H1 (cell line): ENCODE results near the gene TLCD3A. TPM values are rescaled to one million over a fixed set of nuclear protein-coding genes. Genes with fewer than 3 reads are reported as not detected.
"Not testable (repeated sequence)": the region's sequence is repeated elsewhere in the genome, so short reads cannot be mapped to it uniquely, and the experiment has no call there.

ENCODE experiments used
- CTCF ChIA-PET: fragments of 300-600 bp; sonication (Branson Sonifier 250); formaldehyde crosslinking; loops from one replicate; lab custom pipeline; 2021; ENCODE audit not compliant: partially characterized antibody; lab: Charles Lee
- POLR2A ChIA-PET: fragments of 300-600 bp; sonication (Branson Sonifier 250); formaldehyde crosslinking; loops from one replicate; lab custom pipeline; 2021; ENCODE audit warnings: inconsistent platforms; ENCODE audit not compliant: partially characterized antibody; lab: Charles Lee
- DNase-seq, 2 experiments: peaks; one replicate each; pipeline versions ENCODE4 v3.0.0 to v3.0.0-alpha.2; 2010 to 2022; ENCODE audit warnings: low spot score in 2 of 2, low read depth in 1 of 2, mixed read lengths in 1 of 2
- FAIRE-seq: peaks from 2 replicates; lab custom pipeline; 2011; peaks lifted over from hg19 to GRCh38; lab: Jason Lieb, UNC
- H2AFZ ChIP-seq: 2 replicates; pipeline ENCODE4 v1.8.1; 2012; ENCODE audit warnings: low read length, inconsistent platforms
- H2AK5ac ChIP-seq: 2 replicates; pipeline ENCODE4 v1.6.1; 2013; ENCODE audit warnings: low read depth, low read length
- H2BK120ac ChIP-seq: replicated peaks from 2 replicates; pipeline ENCODE3; 2013; ENCODE audit warnings: low read depth, low read length, inconsistent platforms
- H2BK12ac ChIP-seq: 2 replicates; pipeline ENCODE4 v1.6.1; 2013; ENCODE audit warnings: low read depth, low read length
- H2BK15ac ChIP-seq: 2 replicates; pipeline ENCODE4 v1.6.1; 2013; ENCODE audit warnings: low read length
- H2BK20ac ChIP-seq: 2 replicates; pipeline ENCODE4 v1.6.1; 2013; ENCODE audit warnings: low read length
- H2BK5ac ChIP-seq: 2 replicates; pipeline ENCODE4 v1.6.1; 2013; ENCODE audit warnings: low read depth, low read length
- H3K14ac ChIP-seq: 2 replicates; pipeline ENCODE4 v1.6.1; 2013; ENCODE audit warnings: inconsistent platforms; ENCODE audit not compliant: insufficient read length
- H3K18ac ChIP-seq: 2 replicates; pipeline ENCODE4 v1.6.1; 2013; ENCODE audit warnings: low read length; ENCODE audit errors: extremely low read depth
- H3K23ac ChIP-seq: 2 replicates; pipeline ENCODE4 v1.6.1; 2013; ENCODE audit warnings: inconsistent platforms; ENCODE audit not compliant: insufficient read length
- H3K23me2 ChIP-seq: 2 replicates; pipeline ENCODE4 v1.6.1; 2013; ENCODE audit warnings: low read depth, low read length
- H3K27ac ChIP-seq: 2 replicates; pipeline ENCODE4 v1.6.1; 2011; ENCODE audit warnings: low read depth, low read length, inconsistent platforms
- H3K27me3 ChIP-seq, 4 experiments: replicated peaks in 1 of 4; 1 replicate in 1 of 4; 2 replicates in 3 of 4; pipeline versions ENCODE4 v1.6.1 to v1.8.1; 2011 to 2013; ENCODE audit warnings: low read length in 3 of 4, mild to moderate bottlenecking in 3 of 4, inconsistent platforms in 2 of 4, mixed read lengths in 2 of 4, moderate library complexity in 1 of 4; ENCODE audit not compliant: control insufficient read depth in 3 of 4, insufficient read depth in 3 of 4; ENCODE audit errors: extremely low read depth in 1 of 4
- H3K36me3 ChIP-seq, 4 experiments: 2 replicates each; pipeline versions ENCODE4 v1.6.1 to v1.8.1; 2011 to 2013; ENCODE audit warnings: mild to moderate bottlenecking in 4 of 4, low read length in 3 of 4, moderate library complexity in 2 of 4, control low read depth in 1 of 4, inconsistent platforms in 1 of 4; ENCODE audit not compliant: insufficient read depth in 4 of 4, control insufficient read depth in 2 of 4
- H3K4ac ChIP-seq: replicated peaks from 2 replicates; pipeline ENCODE3; 2013; ENCODE audit warnings: low read length, low read depth, mixed read lengths, inconsistent platforms; ENCODE audit not compliant: insufficient read length
- H3K4me1 ChIP-seq, 4 experiments: replicated peaks in 1 of 4; 1 replicate in 1 of 4; 2 replicates in 3 of 4; pipeline versions ENCODE4 v1.6.1 to v1.8.1; 2011 to 2013; ENCODE audit warnings: low read length in 3 of 4, inconsistent platforms in 2 of 4, mixed read lengths in 1 of 4; ENCODE audit not compliant: insufficient read depth in 4 of 4, control insufficient read depth in 3 of 4
- H3K4me2 ChIP-seq, 2 experiments: 2 replicates each; pipeline versions ENCODE4 v1.6.1 to v1.8.1; 2011 to 2013; ENCODE audit warnings: low read depth in 2 of 2, low read length in 2 of 2, control low read depth in 1 of 2, inconsistent platforms in 1 of 2, mild to moderate bottlenecking in 1 of 2; ENCODE audit not compliant: insufficient read depth in 1 of 2
- H3K4me3 ChIP-seq, 4 experiments: fragments of 200-600, 300-600 bp in 1 of 4; sonication (generic), shearing (Covaris generic), sonication (Bioruptor Twin) in 1 of 4; 2 replicates each; pipeline versions ENCODE4 v1.5.1 to v1.8.1; 2011 to 2016; ENCODE audit warnings: low read length in 4 of 4, low read depth in 3 of 4, control low read depth in 2 of 4, inconsistent platforms in 2 of 4, mild to moderate bottlenecking in 2 of 4, mixed read lengths in 1 of 4, moderate library complexity in 1 of 4; ENCODE audit not compliant: insufficient read depth in 2 of 4; ENCODE audit errors: extremely low read depth in 1 of 4
- H3K56ac ChIP-seq: replicated peaks from 2 replicates; pipeline ENCODE3; 2013; ENCODE audit warnings: low read depth, mild to moderate bottlenecking, mixed read lengths, low read length, inconsistent platforms; ENCODE audit not compliant: insufficient read length
- H3K79me1 ChIP-seq: 2 replicates; pipeline ENCODE4 v1.6.1; 2013; ENCODE audit warnings: low read depth, low read length, control low read depth
- H3K79me2 ChIP-seq, 2 experiments: 2 replicates each; pipeline versions ENCODE4 v1.6.1 to v1.8.1; 2012 to 2013; ENCODE audit warnings: low read length in 2 of 2, mild to moderate bottlenecking in 2 of 2, inconsistent platforms in 1 of 2; ENCODE audit not compliant: insufficient read depth in 2 of 2, control insufficient read depth in 1 of 2
- H3K9ac ChIP-seq, 4 experiments: replicated peaks in 1 of 4; 1 replicate in 1 of 4; 2 replicates in 3 of 4; pipeline versions ENCODE4 v1.6.1 to v1.8.1; 2011 to 2013; ENCODE audit warnings: low read depth in 3 of 4, low read length in 3 of 4, control low read depth in 2 of 4, mild to moderate bottlenecking in 2 of 4, moderate library complexity in 2 of 4, inconsistent platforms in 1 of 4; ENCODE audit errors: extremely low read depth in 1 of 4
- H3K9me3 ChIP-seq, 2 experiments: 2 replicates each; pipeline versions ENCODE4 v1.6.1 to v1.8.1; 2012 to 2013; ENCODE audit warnings: mild to moderate bottlenecking in 2 of 2, moderate library complexity in 2 of 2, control low read depth in 1 of 2, inconsistent platforms in 1 of 2, low read depth in 1 of 2, low read length in 1 of 2, mixed read lengths in 1 of 2; ENCODE audit not compliant: insufficient read depth in 2 of 2
- H4K20me1 ChIP-seq, 2 experiments: replicated peaks in 1 of 2; 2 replicates each; pipeline versions ENCODE3 to v1.8.1; 2011 to 2013; ENCODE audit warnings: inconsistent platforms in 2 of 2, low read length in 2 of 2, mild to moderate bottlenecking in 1 of 2; ENCODE audit not compliant: insufficient read depth in 2 of 2, control insufficient read depth in 1 of 2
- H4K5ac ChIP-seq: 2 replicates; pipeline ENCODE4 v1.6.1; 2013; ENCODE audit warnings: low read length, low read depth, mixed read lengths, inconsistent platforms; ENCODE audit not compliant: insufficient read length
- H4K8ac ChIP-seq: 2 replicates; pipeline ENCODE4 v1.8.0; 2013; ENCODE audit warnings: mild to moderate bottlenecking, moderate library complexity, low read length, inconsistent platforms; ENCODE audit not compliant: insufficient read depth; ENCODE audit errors: extremely low read depth
- H4K91ac ChIP-seq: replicated peaks from 2 replicates; pipeline ENCODE3; 2013; ENCODE audit warnings: low read length, mixed read lengths, inconsistent platforms; ENCODE audit not compliant: insufficient read length
- WGBS, 2 experiments: shearing (Covaris generic) in 1 of 2; methylation state at CpG; one replicate each; pipeline versions ENCODE4 v1.1.6 to v1.1.7; 2013 to 2015; ENCODE audit warnings: low lambda C conversion rate in 2 of 2, mixed read lengths in 2 of 2, inconsistent platforms in 1 of 2, low coverage in 1 of 2, missing lambda C conversion rate in 1 of 2; ENCODE audit not compliant: insufficient replicate concordance in 2 of 2, insufficient coverage in 1 of 2, insufficient read length in 1 of 2; ENCODE audit errors: extremely low coverage in 1 of 2, missing lambda C conversion rate in 1 of 2; 5-methylcytosine and 5-hydroxymethylcytosine counted together
- polyA plus RNA-seq, 7 experiments: library from polyadenylated mRNA; depleted of rRNA in 3 of 7; stranded (reverse) in 5 of 7; unstranded in 2 of 7; fragments of >200 nt in 5 of 7; fragments of 200-250 nt in 2 of 7; gene quantifications; 1 replicate in 5 of 7; 2 replicates in 1 of 7; 4 replicates in 1 of 7; pipeline versions ENCODE4 v1.2.1 to v1.2.3, GENCODE V29; 2011 to 2013; ENCODE audit warnings: missing spikeins in 2 of 7, mixed read lengths in 2 of 7
- total RNA-seq: library from RNA; stranded (reverse); fragmentation: NEBNext Ultra II Directional; extraction: Animal tissue kit (Norgen Biotek cat#: 25700); gene quantifications from 2 replicates; pipeline ENCODE4 v1.2.1, GENCODE V29; 2021

Gene TLCD3A
- total and polyA plus RNA-seq, 2 of the 8 experiments (the other 6 are each of a cell fraction or from before 2014, with no cell fraction given), result 26.1 to 48.8 TPM

GRCh38 chr17:785901-786300 is 53.5 kb downstream of the TLCD3A start:
- not testable (repeated sequence) for H2AK5ac ChIP-seq, H3K27ac ChIP-seq, H3K9ac ChIP-seq, H2BK12ac ChIP-seq, H3K4me1 ChIP-seq, H3K4me3 ChIP-seq, H2BK20ac ChIP-seq, DNase-seq, H4K5ac ChIP-seq, H3K14ac ChIP-seq, H3K4me2 ChIP-seq, H2BK5ac ChIP-seq, H3K4ac ChIP-seq, H3K23me2 ChIP-seq, H3K79me1 ChIP-seq, H2BK15ac ChIP-seq, H3K9me3 ChIP-seq, H4K20me1 ChIP-seq, H3K56ac ChIP-seq, H4K8ac ChIP-seq, H2BK120ac ChIP-seq, FAIRE-seq, H2AFZ ChIP-seq, H3K18ac ChIP-seq, H3K23ac ChIP-seq, H4K91ac ChIP-seq, H3K27me3 ChIP-seq
- CTCF ChIA-PET, result interaction anchor here (2.0 to 17.5 kb wide), 3 partner anchors 94 to 211 kb away, joined by 5 to 258 read pairs (median 7); partner anchors contain the start of genes NXN and TIMM22
- 85% methylated on average over 7 of the region's 7 CpGs; no CpG with 5 or more reads in 1 of the 2 experiments for WGBS, 2 experiments
- POLR2A ChIA-PET, result interaction anchor here (2.1 kb wide), 1 partner anchor 10 kb away, joined by 6 read pairs; no protein-coding TSS in a partner anchor
- Histone ChIP-seq H3K36me3 (peaks cover 4 to 26% (median 14%) of the 10 kb centered on the region in 4 experiments; a peak in 6 of 8 replicates), H3K79me2 (peaks cover 7 to 45% of the 10 kb centered on the region in 2 experiments)
